DOHH2 (cell line): ENCODE results near the gene CDK9.

Experiments
- H3F3A ChIP-seq: fragments of 200-600 bp; sonication (generic), shearing (Covaris generic); 2 replicates; pipeline ENCODE4 v1.6.0; 2016; ENCODE audit warnings: antibody characterized with exemption, mild to moderate bottlenecking; ENCODE audit not compliant: control insufficient read depth, insufficient read depth
- H3K27ac ChIP-seq: fragments of 200-600 bp; sonication (generic); 2 replicates; pipeline ENCODE4 v1.5.1; 2014; ENCODE audit warnings: low read depth, mild to moderate bottlenecking, low read length, moderate library complexity
- H3K27me3 ChIP-seq: fragments of 200-600 bp; sonication (generic); 2 replicates; pipeline ENCODE4 v1.6.1; 2014; ENCODE audit warnings: mild to moderate bottlenecking, low read length, mixed read lengths; ENCODE audit not compliant: control insufficient read depth
- H3K36me3 ChIP-seq: fragments of 200-600 bp; sonication (generic); 2 replicates; pipeline ENCODE4 v1.6.1; 2014; ENCODE audit warnings: mild to moderate bottlenecking, low read length, moderate library complexity, mixed read lengths; ENCODE audit not compliant: control insufficient read depth
- H3K4me1 ChIP-seq: fragments of 200-600 bp; sonication (generic); 2 replicates; pipeline ENCODE4 v1.6.1; 2014; ENCODE audit warnings: mild to moderate bottlenecking, low read length, mixed read lengths; ENCODE audit not compliant: control insufficient read depth
- H3K4me2 ChIP-seq: fragments of 200-600 bp; sonication (generic); 2 replicates; pipeline ENCODE4 v1.6.0; 2014; ENCODE audit warnings: mild to moderate bottlenecking, low read length, moderate library complexity
- H3K4me3 ChIP-seq: fragments of 200-600 bp; sonication (generic); 2 replicates; pipeline ENCODE4 v1.5.1; 2014; ENCODE audit warnings: mild to moderate bottlenecking, low read length, mixed read lengths
- H3K79me2 ChIP-seq: fragments of 200-600 bp; sonication (generic); 2 replicates; pipeline ENCODE4 v1.6.1; 2014; ENCODE audit warnings: mild to moderate bottlenecking, low read length, mixed read lengths; ENCODE audit not compliant: control insufficient read depth
- H3K9me2 ChIP-seq: fragments of 200-600 bp; sonication (generic); replicated peaks from 2 replicates; pipeline ENCODE4 v1.6.1; 2014; ENCODE audit warnings: mild to moderate bottlenecking, low read length, mixed read lengths; ENCODE audit not compliant: control insufficient read depth
- H3K9me3 ChIP-seq: fragments of 200-600 bp; sonication (generic); 2 replicates; pipeline ENCODE4 v1.6.1; 2014; ENCODE audit warnings: antibody characterized with exemption, low read length, mixed read lengths; ENCODE audit not compliant: control insufficient read depth, insufficient read depth
- H4K20me1 ChIP-seq: fragments of 200-600 bp; sonication (generic); 2 replicates; pipeline ENCODE4 v1.6.0; 2014; ENCODE audit warnings: low read depth, mild to moderate bottlenecking, antibody characterized with exemption, low read length, moderate library complexity; ENCODE audit not compliant: control insufficient read depth, insufficient read depth
- CTCF ChIP-seq: fragments of 200-600 bp; sonication (generic); IDR thresholded peaks from one replicate; pipeline ENCODE4 v1.5.1; 2014; ENCODE audit warnings: antibody characterized with exemption, mild to moderate bottlenecking, low read depth, low read length; ENCODE audit not compliant: poor library complexity, severe bottlenecking
- EZH2phosphoT487 ChIP-seq: fragments of 200-600 bp; sonication (generic); IDR thresholded peaks from 2 replicates; pipeline ENCODE4 v1.6.1; 2017; ENCODE audit warnings: borderline replicate concordance, mild to moderate bottlenecking, antibody characterized with exemption, low read length, moderate library complexity, mixed read lengths

The CDK9 gene

GRCh38 chr9:127838375-127839078 lies 52.7 kb downstream of the CDK9 start:
- Histone ChIP-seq H3K27me3 (peaks cover 3% of the 10 kb centered on the region; the same call in 1 of the 2 replicates), H3K79me2 (no peaks in the 10 kb centered on the region), H4K20me1 (no peaks in the 10 kb centered on the region), H3K4me1 (peaks cover 3% of the 10 kb centered on the region; the same call in 1 of the 2 replicates), H3K36me3 (no peaks in the 10 kb centered on the region), H3K27ac (no peak overlapping the region), H3K9me3 (no peaks in the 10 kb centered on the region), H3K4me2 (no peak overlapping the region), H3K4me3 (no peak overlapping the region), H3F3A (no peaks in the 10 kb centered on the region), H3K9me2 (no peaks in the 10 kb centered on the region)
- no peak for TF ChIP-seq EZH2phosphoT487
- no peak for TF ChIP-seq CTCF
